HUDEP-2 (cell line): ENCODE data around the gene GRID1.

Experiments
- DNase-seq, 76 experiments: peaks; one replicate each; lab custom pipeline; 2025; ENCODE audit not compliant: unreplicated experiment in 76 of 76; lab: John Stamatoyannopoulos, UW

GRID1 gene

DNA sequence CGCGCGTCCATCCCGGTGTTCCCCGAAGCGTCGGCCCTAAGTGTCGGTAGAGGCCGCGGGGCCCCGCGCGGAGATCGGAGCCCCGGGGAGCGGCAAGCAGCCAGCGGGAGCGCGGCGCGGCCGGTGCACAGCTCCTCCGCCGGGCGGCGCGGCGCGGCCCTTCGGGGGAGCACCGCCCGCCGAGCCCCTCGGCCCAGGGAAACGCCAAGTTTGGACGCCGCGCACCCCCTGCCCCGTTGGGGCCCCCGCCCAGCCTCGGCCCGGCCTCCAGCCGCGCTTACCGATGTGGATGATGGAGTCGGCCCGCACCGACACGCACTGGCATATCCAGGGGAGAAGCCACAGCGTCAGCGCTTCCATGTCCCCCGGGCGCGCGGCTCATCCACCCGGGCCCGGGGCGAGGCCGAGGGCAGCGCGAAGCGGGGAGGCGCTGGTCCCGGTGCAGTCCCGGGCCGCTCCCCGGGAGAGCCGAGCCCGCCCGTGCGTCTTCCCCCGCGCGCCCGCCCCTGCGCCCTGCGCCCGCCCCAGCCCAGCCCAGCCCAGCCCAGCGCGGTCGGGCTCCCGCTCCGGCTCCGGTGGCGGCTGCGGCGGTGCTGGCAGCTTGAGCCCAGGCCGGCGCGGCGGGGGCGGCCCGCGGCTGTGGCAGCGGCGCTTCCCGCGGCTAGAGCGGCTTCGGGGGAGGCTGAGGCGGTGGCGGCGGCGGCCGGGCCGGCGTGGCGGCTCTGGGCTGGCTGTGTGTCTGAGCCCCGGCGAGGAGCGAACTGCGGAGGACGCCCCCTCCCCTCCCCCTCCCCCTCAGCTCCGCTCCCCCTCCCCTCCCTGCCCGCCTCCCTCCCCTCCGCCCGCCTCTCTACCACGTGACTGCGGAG, at the start of gene GRID1:
Gene GRID1 (minus strand): TSS at position 763 of the 869 bp plus-strand sequence.
- no peak for DNase-seq

DNA sequence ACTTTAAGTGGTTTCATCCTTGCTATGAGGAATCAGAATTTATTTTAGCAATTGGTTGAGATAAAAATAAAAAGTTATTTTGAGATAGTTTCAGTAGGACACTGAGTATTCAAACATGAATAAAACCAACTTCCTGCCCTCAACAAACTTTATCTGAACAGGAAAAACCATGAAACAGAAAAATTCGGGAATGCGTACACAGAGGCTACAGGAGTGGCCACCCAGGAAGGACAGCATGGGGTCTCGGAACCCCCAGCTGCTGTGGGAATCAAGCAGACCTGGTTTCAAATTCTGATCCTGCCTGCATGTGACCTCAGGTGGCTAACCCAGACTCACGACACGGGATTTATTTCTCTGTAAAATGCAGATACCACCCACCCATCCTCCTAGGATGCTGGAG, 49.0 kb upstream of the GRID1 start:
- no peak for DNase-seq

GRCh38 chr10:86415116-86415515, 48.5 kb upstream of the GRID1 start:
- no peak for DNase-seq

DNA sequence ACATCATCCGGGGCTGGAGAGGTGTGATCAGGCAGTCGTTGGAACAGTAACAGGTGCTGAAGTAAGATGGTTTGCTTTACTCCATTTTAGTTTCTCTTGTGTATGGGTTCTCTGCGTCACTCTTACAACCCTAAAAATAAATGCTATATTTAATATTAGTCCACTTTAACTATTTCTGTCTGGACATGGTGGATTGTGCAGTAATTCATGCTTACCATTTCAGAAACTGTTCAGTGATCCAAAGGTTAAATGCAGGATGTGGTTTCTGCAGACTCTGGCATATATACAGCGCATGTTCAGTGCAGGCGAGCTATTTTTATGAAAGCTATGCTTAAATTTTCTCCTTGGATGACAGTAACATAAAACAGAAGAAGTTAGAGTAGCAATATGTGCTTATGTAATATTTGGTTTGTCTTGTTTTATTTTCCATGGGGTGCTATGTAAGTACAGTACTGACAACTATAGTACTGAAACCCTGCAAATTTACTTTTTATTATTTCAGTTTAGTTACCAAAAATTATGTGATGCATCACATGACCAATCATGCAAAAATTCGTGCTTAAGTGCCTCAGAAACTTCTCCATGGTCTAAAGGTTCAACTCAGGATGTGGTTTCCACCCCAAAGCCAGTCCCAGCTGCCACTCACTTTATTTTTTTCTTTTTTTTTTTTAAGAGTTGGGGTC, 46.6 kb upstream of the GRID1 start:
- no peak for DNase-seq

GRCh38 chr10:86411852-86412560, 45.4 kb upstream of the GRID1 start:
- DNase-seq: no peak

- no peak for DNase-seq
Observed at GRCh38 chr10:86411281-86411841, 44.8 kb upstream of the GRID1 start.

DNA sequence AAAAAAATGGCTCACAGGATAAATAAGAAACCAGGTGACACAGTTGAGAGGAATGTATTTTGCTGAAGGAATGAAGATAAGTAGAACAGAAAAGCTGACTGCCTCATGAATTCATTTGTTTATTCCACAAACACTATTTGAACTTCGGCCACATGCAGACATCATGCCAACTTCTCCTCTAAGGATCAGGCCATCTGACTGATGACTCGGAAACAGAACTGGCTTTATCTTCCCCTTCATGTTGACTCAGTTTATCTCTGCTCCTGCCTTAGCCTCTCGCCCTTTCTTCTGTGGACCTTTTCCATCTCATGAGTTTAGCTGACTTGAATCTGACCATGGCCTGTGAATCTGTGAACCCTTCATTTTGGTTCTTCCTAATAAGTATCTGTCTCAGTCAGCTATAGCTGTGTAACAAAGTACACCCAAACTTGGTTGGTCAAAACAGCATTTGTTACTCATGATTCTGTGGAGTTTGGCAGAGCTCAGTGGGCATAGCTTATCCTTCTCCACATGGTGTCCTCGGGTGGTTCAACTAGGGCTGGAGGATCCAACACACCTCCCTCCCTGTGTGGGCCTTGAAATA, 44.0 kb upstream of the GRID1 start:
- DNase-seq: no peak

DNA sequence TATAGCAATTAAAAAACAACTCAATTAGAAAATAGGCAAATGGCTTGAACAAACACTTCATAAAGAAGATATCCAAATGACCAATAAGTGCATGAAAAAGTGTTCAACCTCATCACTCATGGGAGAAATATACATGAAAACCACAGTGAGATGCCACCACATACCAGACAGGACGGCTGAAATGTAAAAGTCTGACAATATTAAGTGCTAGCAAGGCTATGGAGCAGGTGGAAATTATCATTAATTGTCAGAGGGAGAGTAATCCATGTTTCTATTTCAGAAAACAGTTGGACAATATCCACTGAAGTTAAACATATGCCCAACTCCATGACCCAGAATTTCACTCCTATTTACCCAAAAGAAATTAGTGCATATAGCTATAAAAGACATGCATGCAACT, 42.6 kb upstream of the GRID1 start:
- no peak for DNase-seq

DNA sequence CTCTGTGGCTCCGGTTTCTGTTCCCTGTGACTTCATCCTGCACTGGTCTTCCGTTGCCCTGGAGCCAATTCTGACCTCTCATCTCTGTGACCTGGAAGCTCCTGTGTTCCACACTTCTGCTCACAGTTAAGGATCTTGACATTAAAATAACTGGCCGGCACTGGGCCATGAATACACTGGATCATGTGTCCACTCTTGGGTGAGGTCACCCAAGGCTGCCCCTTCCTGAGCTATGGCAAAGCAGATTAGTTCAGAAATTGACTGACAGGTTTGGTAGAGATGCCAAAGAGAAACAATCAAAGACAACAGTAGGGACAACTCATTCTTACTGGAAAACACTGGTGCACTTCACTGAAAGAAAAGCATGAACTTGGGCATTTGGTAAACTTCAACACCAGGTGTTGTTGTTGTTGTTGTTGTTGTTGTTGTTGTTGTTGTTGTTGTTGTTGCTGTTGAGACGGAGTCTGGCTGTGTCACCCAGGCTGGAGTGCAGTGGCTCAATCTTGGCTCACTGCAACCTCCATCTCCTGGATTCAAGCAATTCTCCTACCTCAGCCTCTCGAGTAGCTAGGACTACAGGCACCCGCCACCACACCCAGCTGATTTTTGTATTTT, 36.7 kb upstream of the GRID1 start:
- no peak for DNase-seq

DNA sequence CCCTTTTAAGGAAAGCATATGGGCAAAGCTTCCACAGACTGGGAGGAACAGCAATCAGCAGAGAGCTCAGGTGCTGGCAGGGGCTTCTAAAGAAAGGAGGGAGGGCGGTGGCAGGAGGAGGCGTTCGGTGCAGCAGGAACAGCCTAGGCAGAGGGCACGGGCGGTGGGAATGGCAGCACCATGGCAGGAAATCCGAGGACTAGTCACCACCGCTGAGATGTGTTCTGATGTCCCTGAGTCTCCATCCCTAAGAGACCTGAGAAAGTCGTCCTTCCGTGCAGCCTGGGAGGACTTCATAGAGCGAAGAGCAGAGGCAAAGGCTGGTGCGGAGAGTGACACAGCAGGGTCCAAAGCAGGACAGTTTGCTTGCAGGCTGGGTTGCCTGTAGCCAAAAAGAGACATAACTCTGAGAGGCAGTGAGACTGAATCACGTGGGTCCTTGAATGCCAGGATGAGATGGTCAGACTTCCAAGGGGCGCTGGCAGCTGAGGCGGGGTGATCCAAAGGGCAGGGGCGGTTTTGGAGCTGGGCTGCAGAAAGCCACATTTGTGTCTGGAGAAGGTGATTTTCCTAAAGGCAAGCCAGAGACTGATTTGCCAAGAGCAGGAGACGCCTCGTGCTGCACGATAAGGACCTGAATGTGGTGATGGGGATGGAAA, 35.8 kb upstream of the GRID1 start:
- no peak for DNase-seq

DNA sequence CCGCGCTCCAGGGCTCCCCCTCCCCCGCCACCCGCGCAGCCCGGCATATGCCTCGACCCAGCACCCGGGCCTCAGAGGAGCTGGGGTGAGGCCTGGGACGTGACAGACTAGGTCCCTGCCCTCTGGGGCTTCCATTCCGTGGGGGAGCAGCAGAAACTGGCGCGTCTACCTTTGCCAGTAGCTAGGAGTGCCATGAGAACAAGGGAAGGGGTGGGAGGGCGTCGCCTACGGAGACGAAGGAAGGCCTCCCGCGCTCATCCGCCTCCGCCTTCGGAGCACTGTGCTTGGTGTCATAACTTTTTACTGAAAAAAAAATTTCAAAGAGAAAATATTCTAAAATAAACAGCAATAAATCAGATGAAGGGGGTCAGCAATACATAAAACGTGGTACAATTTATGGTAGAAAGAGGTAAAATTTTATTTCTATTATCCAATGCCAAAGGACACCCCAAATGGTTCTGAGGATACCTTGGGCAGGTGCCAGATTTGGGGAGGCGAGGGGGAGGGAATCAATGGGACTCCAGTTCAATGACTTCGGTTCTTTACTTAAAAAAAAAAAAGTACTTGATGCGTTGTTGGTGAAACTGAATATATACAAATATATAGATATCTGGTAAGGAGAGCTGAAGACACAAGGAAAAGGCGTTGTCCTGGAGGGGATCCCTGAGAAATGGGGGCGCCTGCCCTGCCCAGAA, 35.1 kb upstream of the GRID1 start:
- DNase-seq: no peak

- peak in 1 of 76 experiments; percentile 10 for DNase-seq
Observed at GRCh38 chr10:86400705-86401587, 34.4 kb upstream of the GRID1 start.

GRCh38 chr10:86399879-86400704, 33.5 kb upstream of the GRID1 start:
- DNase-seq: peak in 74 of 76 experiments; percentile 59 to 94 (median 86)

- DNase-seq: no peak
Observed at GRCh38 chr10:86399514-86399878, 32.9 kb upstream of the GRID1 start.

GRCh38 chr10:86397120-86397519, 30.5 kb upstream of the GRID1 start:
- DNase-seq: no peak

GRCh38 chr10:86393862-86394455, 27.4 kb upstream of the GRID1 start:
- DNase-seq: no peak

GRCh38 chr10:86393362-86393761, 26.8 kb upstream of the GRID1 start:
- no peak for DNase-seq
